PC-3 (cell line): Measurements from ENCODE around the gene GIPC2. TPM values are rescaled to one million over a fixed set of nuclear protein-coding genes. Genes with fewer than 3 reads are reported as not detected.

ENCODE experiments used
- ATAC-seq: fragments of 200-7000 bp; cut with Tn5 transposase; 2 replicates; pipeline ENCODE4 v1.9.1; 2020; ENCODE audit warnings: mild to moderate bottlenecking, moderate library complexity
- BruUV-seq: library from RNA; stranded (reverse); fragments of 400-500 nt; replicated peaks from 2 replicates; lab custom pipeline; 2021; lab: Mats Ljungman, UMichigan
- CTCF ChIA-PET: fragments of 300-600 bp; sonication (Branson Sonifier 250); formaldehyde crosslinking; loops from one replicate; lab custom pipeline; 2022; ENCODE audit warnings: antibody characterized with exemption; lab: Charles Lee
- POLR2A ChIA-PET: fragments of 300-600 bp; sonication (Branson Sonifier 250); formaldehyde crosslinking; loops from one replicate; lab custom pipeline; 2022; ENCODE audit warnings: antibody characterized with exemption; ENCODE audit not compliant: unreplicated experiment; lab: Charles Lee
- DNase-seq: peaks from one replicate; pipeline ENCODE4 v3.0.0-alpha.2; 2015
- H2AFZ ChIP-seq: fragments of 300-600 bp; sonication (generic); 2 replicates; pipeline ENCODE4 v1.6.0; 2016; ENCODE audit warnings: antibody characterized with exemption, low read length
- H3F3A ChIP-seq: fragments of 300-600 bp; sonication (generic); one replicate; pipeline ENCODE4 v1.6.0; 2017; ENCODE audit warnings: antibody characterized with exemption, low read length, control low read depth, mild to moderate bottlenecking; ENCODE audit not compliant: unreplicated experiment
- H3K27ac ChIP-seq: fragments of 300-600 bp; sonication (generic); 2 replicates; pipeline ENCODE4 v1.5.1; 2016; ENCODE audit warnings: mild to moderate bottlenecking, low read length
- H3K27me3 ChIP-seq: fragments of 300-600 bp; sonication (generic); 2 replicates; pipeline ENCODE4 v1.6.1; 2016; ENCODE audit warnings: low read length, mixed read lengths
- H3K36me3 ChIP-seq: fragments of 300-600 bp; sonication (generic); 2 replicates; pipeline ENCODE4 v1.6.1; 2016; ENCODE audit warnings: low read depth, mixed run types, low read length, mixed read lengths
- H3K4me1 ChIP-seq: fragments of 300-600 bp; sonication (generic); 2 replicates; pipeline ENCODE4 v1.5.1; 2016; ENCODE audit warnings: low read length; ENCODE audit not compliant: insufficient read depth
- H3K4me2 ChIP-seq: fragments of 300-600 bp; sonication (generic); 2 replicates; pipeline ENCODE4 v1.6.0; 2016; ENCODE audit warnings: low read length
- H3K4me3 ChIP-seq: fragments of 300-600 bp; sonication (generic); 2 replicates; pipeline ENCODE4 v1.5.1; 2016; ENCODE audit warnings: mild to moderate bottlenecking, low read length, mixed read lengths
- H3K79me2 ChIP-seq: fragments of 300-600 bp; sonication (generic); 2 replicates; pipeline ENCODE4 v1.6.1; 2017; ENCODE audit warnings: low read length, mixed read lengths
- H3K9ac ChIP-seq: fragments of 300-600 bp; sonication (generic); 2 replicates; pipeline ENCODE4 v1.6.0; 2016; ENCODE audit warnings: mild to moderate bottlenecking, low read length
- H3K9me2 ChIP-seq: fragments of 300-600 bp; sonication (generic); replicated peaks from 2 replicates; pipeline ENCODE4 v1.6.1; 2016; ENCODE audit warnings: mixed run types, low read length, mixed read lengths
- H3K9me3 ChIP-seq: fragments of 300-600 bp; sonication (generic); 2 replicates; pipeline ENCODE4 v1.6.1; 2016; ENCODE audit warnings: low read length, mixed read lengths
- H4K20me1 ChIP-seq: fragments of 300-600 bp; sonication (generic); 2 replicates; pipeline ENCODE4 v1.6.1; 2016; ENCODE audit warnings: low read length, mixed read lengths
- CTCF ChIP-seq: fragments of 300-600 bp; sonication (generic); conservative IDR thresholded peaks from 2 replicates; pipeline ENCODE4 v1.5.1; 2017; ENCODE audit warnings: antibody characterized with exemption, low read depth, mild to moderate bottlenecking, low read length
- EZH2 ChIP-seq: fragments of 300-600 bp; sonication (generic); IDR thresholded peaks from one replicate; pipeline ENCODE4 v1.6.1; 2017; ENCODE audit warnings: antibody characterized with exemption, mild to moderate bottlenecking, low read length; ENCODE audit not compliant: unreplicated experiment
- EZH2phosphoT487 ChIP-seq: fragments of 300-600 bp; sonication (generic); IDR thresholded peaks from 2 replicates; pipeline ENCODE4 v1.6.1; 2018; ENCODE audit warnings: mild to moderate bottlenecking, antibody characterized with exemption, low read length, borderline replicate concordance
- intact Hi-C: fragments of 100-400 bp; cut with micrococcal nuclease; formaldehyde crosslinking; loops from 2 replicates; pipeline ENCODE4 v1.9.0; 2023
- total RNA-seq: library from RNA; depleted of rRNA; stranded (reverse); fragments of >200 nt; gene quantifications from 2 replicates; pipeline ENCODE4 v1.2.3, GENCODE V29; 2014

GIPC2 gene
- total RNA-seq, 1 experiment from 2014 or later: not detected

- DNase-seq (no peak), ATAC-seq (no peak)
- H3K79me2 ChIP-seq: no peaks in the 10 kb centered on the region
- H3K4me1 ChIP-seq: no peaks in the 10 kb centered on the region
- H3K9me3 ChIP-seq: no peaks in the 10 kb centered on the region
- no peak overlapping the region for H2AFZ ChIP-seq
- no TSS peak for BruUV-seq
- no peaks in the 10 kb centered on the region for H4K20me1 ChIP-seq
- intact Hi-C loops: no loop called here
- CTCF ChIA-PET: no interaction called here
- no peak overlapping the region for H3K4me3 ChIP-seq
- no peak overlapping the region for H3K9ac ChIP-seq
- no peak overlapping the region for H3K4me2 ChIP-seq
- H3K27ac ChIP-seq: no peak overlapping the region
- H3K36me3 ChIP-seq: no peaks in the 10 kb centered on the region
- no peaks in the 10 kb centered on the region for H3F3A ChIP-seq
- no peaks in the 10 kb centered on the region for H3K27me3 ChIP-seq
- POLR2A ChIA-PET: no interaction called here
- TF ChIP-seq EZH2phosphoT487: no peak
- no peak for TF ChIP-seq CTCF
- TF ChIP-seq EZH2: no peak
- H3K9me2 ChIP-seq: no peaks in the 10 kb centered on the region
These were observed 9.9 kb downstream of the GIPC2 start for GRCh38 chr1:78055565-78056132.

- H3K27ac ChIP-seq: no peak overlapping the region
- intact Hi-C loops: no loop called here
- H3K4me3 ChIP-seq: no peak overlapping the region
- no peaks in the 10 kb centered on the region for H4K20me1 ChIP-seq
- DNase-seq (no peak), ATAC-seq (no peak)
- no peaks in the 10 kb centered on the region for H3K9me3 ChIP-seq
- no peaks in the 10 kb centered on the region for H3K4me1 ChIP-seq
- no peak overlapping the region for H3K4me2 ChIP-seq
- TF ChIP-seq EZH2 (no peak), EZH2phosphoT487 (no peak), CTCF (no peak)
- H3F3A ChIP-seq: no peaks in the 10 kb centered on the region
- H3K79me2 ChIP-seq: no peaks in the 10 kb centered on the region
- H3K27me3 ChIP-seq: no peaks in the 10 kb centered on the region
- H3K36me3 ChIP-seq: no peaks in the 10 kb centered on the region
- CTCF ChIA-PET: no interaction called here
- no peak overlapping the region for H2AFZ ChIP-seq
- BruUV-seq: no TSS peak
- POLR2A ChIA-PET: no interaction called here
- no peak overlapping the region for H3K9ac ChIP-seq
- no peaks in the 10 kb centered on the region for H3K9me2 ChIP-seq
These were observed 12.9 kb downstream of the GIPC2 start for GRCh38 chr1:78058670-78059069.

- ATAC-seq (no peak), DNase-seq (no peak)
- no peak overlapping the region for H3K4me2 ChIP-seq
- BruUV-seq: no TSS peak
- H4K20me1 ChIP-seq: no peaks in the 10 kb centered on the region
- H2AFZ ChIP-seq: no peak overlapping the region
- H3K4me1 ChIP-seq: no peaks in the 10 kb centered on the region
- H3K36me3 ChIP-seq: no peaks in the 10 kb centered on the region
- ChIA-PET POLR2A (no interaction called here), CTCF (interaction anchor here (0.8 kb wide), 1 partner anchor 8 kb away, joined by 3 read pairs; no protein-coding TSS in a partner anchor)
- H3K4me3 ChIP-seq: no peak overlapping the region
- intact Hi-C loops: no loop called here
- H3K27me3 ChIP-seq: no peaks in the 10 kb centered on the region
- TF ChIP-seq EZH2phosphoT487 (no peak), EZH2 (no peak), CTCF (peak; percentile 30; the same call in 1 of the 2 replicates)
- H3K9ac ChIP-seq: no peak overlapping the region
- H3K27ac ChIP-seq: no peak overlapping the region
- no peaks in the 10 kb centered on the region for H3K9me3 ChIP-seq
- H3F3A ChIP-seq: no peaks in the 10 kb centered on the region
- no peaks in the 10 kb centered on the region for H3K9me2 ChIP-seq
- H3K79me2 ChIP-seq: no peaks in the 10 kb centered on the region
These were observed 15.2 kb downstream of the GIPC2 start for GRCh38 chr1:78060857-78061563.
